ENCODE measurements around the gene SH3BGRL3. TPM values are rescaled to one million over a fixed set of nuclear protein-coding genes. Genes with fewer than 3 reads are reported as not detected.
"Not testable (repeated sequence)": the region's sequence is repeated elsewhere in the genome, so short reads cannot be mapped to it uniquely, and the experiment has no call there.

The SH3BGRL3 gene
- 804 TPM for polyA plus RNA-seq (2013, experiment 1 of 2; ENCODE audit: insufficient read length)
- polyA plus RNA-seq (2013, experiment 2 of 2; ENCODE audit: insufficient read length) = 802 TPM

DNA sequence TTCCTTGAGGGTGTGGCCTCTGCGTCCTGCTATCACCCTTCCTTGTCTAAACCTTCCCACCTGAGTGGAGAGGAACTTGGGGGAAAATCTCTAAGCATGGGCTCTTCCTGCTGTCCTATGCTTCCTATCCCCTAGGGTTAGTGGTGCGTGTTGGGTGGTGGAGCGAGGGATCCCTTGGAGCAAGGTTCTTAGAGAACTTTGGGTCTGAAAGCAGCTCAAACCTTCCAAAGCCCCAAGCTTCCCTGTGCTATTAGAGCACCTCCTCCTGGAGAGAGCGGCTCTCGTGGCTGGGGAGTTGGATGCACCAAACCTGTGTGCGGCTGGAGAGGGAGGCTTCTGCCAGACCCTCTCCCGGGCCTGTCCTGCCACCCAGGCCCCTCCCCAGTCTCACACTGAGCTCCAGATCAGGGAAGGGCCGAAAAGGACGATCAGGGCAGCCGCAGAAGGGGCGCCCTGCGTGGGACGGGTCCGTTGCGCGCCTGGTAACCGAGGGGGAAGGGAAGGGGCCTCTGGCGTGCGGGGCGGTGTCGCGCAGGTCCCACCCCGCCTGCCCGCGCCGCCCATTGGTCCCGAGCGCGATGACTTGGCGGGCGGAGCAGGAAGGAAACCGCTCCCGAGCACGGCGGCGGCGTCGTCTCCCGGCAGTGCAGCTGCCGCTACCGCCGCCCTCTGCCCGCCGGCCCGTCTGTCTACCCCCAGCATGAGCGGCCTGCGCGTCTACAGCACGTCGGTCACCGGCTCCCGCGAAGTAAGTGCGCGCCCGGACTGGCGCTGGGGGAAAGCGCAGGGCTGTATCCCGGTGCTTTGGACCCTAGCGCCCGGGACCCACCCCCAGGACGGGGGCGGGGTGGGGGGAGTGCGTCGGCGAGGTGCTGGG lies at the start of gene SH3BGRL3:
Gene SH3BGRL3, plus strand, starts transcription at position 631 of the 877 bp plus-strand sequence. Its CDS starts 70 bp downstream, at position 701.
- DNase-seq = peak; percentile 84

DNA sequence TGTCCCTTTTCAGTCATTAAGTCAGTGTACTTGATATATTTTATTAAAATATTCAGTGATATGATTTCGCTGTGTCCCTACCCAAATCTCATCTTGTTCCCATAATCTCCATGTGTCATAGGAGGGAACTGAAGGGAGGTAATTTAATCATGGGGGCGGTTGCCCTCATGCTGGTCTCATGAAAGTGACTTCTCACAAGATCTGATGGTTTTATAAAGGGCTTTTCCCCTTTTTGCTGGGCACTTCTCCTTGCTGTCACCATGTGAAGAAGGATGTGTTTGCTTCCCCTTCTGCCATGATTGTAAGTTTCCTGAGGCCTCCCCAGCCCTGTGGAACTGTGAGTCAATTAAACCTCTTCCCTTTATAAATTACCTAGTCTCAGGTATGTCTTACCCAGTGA lies 49.2 kb upstream of the SH3BGRL3 start:
- not testable (repeated sequence) for DNase-seq

DNA sequence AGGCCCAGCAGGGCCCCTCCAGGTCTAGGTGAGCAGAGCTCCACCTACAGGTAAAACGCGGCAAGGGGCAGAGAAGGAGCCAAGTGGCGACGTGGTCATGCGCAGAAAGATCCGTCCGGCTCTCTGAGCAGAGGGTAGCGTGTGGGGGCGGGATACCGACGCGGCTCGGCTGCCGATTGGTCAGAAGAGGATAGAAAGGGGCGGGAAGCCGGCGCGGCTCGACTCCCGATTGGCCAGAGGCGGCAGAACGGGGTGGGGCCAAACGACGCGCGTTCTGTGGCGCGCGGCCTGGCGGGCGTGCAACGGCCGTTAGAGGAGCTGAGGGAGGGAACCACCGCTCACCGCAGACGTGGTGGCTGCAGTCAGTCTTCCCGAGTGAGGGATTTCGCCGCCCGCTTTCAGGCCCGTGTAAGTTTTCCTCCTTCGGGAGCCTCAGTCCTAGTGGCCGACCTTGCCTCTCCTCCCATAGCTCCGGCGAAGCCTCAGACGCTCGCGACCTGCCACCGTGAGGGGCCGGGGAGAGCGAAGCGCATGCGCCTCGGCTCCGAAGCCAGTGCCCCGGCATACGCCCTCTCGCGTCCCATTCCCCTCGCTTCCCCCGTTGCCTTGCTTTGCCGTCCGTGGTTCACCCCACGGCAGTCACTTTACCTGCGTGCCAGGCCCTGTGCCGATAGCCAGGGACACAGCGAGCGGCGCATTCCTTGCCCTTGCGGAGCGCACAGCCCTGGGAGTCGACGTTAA lies 45.8 kb upstream of the SH3BGRL3 start, which contains the start of gene CEP85:
Gene CEP85, plus strand, starts transcription at position 298 of the 741 bp plus-strand sequence. CDS start 5,584 bp downstream, outside the sequence.
- DNase-seq = peak; percentile 97

DNA sequence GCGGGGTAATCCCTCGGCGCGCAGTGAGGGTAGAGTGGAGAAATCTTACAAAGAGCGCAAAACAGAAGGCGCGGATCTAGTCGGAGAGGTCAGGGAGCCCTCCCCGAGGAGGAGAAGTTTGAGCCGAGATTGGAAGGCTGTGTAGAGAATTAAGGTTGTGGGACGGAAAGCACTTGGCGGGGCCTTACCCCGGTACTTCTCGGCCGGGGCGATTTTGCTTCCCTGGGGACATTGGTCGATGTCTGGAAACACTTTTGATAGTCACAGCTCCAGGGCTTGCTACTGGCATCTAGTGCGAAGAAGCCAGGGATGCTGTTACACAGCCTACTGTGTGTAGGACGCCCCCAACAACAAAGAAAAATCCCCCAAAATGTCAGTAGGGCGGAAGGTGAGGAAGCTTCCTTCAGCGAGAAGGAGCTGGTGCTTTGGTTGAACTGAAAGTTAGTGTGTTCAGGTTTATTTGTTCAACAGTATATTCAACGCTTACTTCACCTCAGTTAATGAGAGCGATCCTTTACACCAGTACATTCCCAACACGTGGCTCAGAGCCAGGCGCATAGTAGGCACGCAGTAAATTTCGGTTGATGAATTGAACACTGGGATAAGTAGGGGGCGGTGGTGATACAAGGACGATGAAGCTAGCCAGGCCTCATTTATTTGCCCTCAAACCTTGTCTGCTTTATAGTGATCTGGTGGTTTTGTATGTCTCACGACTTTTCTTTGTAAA lies 45.1 kb upstream of the SH3BGRL3 start:
- DNase-seq = peak; percentile 33

DNA sequence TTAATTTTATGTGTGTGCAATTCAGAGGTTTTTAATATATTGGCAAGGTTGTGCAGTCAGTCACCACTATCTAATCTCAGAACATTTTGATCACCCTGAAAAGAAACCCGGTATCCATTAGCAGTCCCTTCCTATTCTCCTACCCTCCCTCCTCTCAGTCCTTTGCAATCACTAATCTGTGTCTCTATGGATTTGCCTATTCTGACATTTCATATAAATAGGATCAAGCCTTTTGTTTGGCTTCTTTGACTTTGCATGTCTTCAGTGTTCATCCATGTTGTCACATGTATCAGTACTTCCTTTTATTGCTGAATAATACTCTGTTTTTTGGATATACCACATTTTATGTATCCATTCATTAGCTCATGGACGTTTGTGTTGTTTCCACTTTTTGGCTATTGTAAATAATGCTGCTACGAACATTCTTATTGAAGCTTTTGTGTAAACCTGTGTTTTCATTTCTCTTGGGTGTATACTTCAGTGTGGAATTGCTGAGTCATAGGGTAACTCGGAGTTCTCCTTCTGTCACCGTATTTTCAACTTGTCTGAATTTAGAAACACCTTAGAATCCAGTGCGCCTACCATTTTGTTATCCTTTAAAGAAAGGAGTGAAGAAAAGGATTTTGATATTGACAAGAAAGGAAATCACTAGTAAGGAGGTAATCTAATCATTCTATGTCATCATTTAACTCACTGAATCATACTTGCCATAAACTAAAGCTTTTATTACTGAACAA lies 42.5 kb upstream of the SH3BGRL3 start:
- DNase-seq = no peak

DNA sequence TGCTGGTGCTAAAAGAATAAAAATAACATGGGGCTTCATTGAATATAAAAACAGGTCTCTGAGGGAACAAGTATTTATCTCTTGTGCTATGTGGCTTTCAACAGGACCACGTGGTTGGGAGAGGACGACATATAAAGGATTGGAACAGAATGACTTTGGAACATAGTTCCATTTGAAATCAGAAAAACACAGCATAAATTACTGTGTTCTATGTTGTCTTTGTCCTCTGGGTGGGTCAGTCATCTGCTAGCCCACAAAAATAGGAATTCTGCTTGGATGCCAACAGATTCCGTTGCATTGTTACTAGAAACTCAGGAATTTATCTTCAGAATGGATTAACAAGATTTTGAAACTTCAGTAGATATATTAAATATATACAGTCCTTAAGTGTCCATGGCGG lies 40.0 kb upstream of the SH3BGRL3 start:
- DNase-seq = peak; percentile 20

DNA sequence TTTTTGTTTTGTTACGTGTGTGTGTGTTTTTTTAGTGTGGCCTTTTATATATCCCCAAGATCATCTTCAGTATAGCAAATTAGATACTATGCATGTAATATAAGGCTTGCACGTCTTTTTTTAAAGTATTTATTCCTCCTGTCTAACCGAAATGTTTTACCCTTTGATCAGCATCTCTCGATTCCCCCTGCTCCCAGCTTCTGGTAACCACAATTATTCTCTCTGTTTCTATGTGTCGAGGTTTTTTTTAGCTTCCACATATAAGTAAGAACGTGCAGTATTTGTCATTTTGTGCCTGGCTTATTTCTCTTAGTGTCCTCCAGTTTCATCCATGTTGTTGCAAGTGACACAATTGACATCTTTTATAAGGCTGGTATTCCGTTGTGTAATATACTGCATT lies 27.2 kb upstream of the SH3BGRL3 start:
- no peak for DNase-seq

DNA sequence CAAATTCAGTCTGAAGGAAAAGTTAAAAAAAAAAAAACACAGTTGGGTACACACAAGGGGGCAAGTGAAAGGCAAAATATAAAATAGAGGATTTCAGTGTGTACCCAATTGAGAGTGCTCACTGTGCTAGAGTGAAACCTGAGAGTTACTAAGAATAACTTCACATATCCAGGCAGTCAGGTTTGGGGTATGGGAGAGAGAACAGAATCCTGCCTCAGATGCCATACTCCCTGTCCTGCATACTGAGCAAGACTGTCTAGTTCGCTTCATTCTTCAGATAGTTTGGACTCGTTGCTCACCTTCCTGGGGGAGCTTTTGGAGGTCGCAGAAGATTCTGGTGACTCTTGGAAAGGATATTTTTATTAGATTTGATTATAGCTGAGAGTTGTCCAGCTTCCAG lies 25.5 kb upstream of the SH3BGRL3 start:
- DNase-seq = no peak

DNA sequence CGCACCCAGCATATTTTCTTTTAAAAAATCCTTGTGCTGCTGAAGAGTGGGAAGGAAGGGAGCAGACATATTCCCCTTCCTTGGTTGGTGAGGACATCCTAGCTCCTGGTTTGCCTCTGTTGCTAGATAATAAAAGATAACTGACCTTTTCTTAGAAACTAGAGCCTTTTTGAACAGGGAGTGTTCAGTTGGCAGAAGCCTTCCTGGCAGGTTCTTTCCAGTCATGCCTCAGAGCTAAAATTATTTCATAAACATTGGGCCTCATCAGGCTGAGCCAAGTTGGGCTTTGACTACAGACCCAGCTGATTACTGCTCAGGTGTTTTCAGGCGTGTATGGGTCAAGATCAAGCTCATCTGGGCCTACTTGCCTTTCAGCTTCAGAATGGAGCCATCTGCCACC lies 22.7 kb upstream of the SH3BGRL3 start:
- no peak for DNase-seq

DNA sequence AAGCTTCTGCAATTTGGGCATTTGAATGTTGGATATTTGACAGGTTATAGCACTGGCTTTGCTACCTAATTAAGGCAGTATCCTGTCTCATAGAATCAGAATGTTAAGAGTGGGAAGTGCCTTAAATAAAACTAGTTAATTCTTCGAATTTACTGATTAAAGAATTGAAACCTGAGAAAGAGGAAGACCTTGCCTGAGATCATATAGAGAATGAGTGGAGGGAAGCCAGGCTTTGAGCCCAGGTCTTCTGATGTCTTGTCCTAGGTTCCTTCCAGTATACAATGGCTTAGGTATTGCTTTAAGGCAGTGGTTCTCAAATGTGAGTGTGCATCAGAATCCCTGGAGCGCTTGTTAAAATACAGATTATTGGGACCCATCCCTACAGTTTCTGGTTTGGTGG lies 20.9 kb upstream of the SH3BGRL3 start:
- no peak for DNase-seq

DNA sequence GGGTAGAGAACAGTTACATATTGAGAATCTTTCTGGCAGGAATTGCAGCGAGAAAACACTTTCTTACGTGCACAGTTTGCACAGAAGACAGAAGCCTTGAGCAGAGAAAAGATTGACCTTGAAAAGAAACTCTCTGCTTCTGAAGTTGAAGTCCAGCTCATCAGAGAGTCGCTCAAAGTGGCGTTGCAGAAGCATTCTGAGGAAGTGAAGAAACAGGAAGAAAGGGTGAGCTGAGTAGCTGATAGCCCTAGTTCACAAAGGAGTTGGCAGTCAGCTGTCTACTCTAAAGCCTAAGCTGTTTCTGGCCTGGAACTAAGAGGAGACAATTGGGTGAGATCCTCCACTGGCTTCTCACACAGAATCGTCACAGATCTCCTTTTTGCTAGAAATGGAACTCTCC lies 20.3 kb upstream of the SH3BGRL3 start:
- DNase-seq = no peak

DNA sequence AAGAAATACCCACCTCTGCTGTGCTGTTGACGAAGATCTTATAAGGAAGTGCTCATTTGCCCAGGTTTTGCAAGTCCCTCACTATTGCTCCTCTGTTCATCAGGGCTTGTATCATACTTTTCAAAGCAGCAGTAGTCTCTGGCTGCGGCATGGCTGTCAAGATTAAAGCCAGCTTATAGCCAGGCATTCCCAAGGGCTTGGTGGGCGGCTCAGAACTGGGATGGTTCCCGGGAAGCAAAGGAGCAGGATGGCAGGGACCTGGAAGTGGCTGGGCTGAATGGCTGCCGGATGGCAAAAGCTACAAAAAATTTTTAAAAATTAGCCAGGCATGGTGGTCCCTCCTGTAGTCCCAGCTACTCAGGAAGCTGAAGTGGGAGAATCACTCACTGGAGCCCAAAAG lies 16.7 kb upstream of the SH3BGRL3 start:
- DNase-seq = no peak

DNA sequence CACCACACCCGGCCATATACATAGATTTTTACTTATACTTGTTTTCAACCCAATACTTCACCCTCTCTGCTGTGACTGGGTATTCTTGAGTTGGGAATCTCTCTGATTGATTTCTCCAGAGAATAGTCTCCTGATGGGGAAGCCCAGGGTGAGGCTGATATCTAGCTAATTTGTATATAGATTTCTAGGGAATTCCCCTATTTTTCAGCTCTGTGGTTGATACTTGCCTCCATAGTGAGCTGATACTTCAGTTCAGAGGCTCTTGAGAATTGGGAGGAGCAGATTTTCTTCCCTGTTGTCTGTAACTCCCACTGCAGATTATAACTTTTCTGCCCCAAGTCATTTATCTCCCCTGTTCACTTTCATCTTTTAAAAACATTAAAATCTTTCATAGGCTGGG lies 14.5 kb upstream of the SH3BGRL3 start:
- no peak for DNase-seq

DNA sequence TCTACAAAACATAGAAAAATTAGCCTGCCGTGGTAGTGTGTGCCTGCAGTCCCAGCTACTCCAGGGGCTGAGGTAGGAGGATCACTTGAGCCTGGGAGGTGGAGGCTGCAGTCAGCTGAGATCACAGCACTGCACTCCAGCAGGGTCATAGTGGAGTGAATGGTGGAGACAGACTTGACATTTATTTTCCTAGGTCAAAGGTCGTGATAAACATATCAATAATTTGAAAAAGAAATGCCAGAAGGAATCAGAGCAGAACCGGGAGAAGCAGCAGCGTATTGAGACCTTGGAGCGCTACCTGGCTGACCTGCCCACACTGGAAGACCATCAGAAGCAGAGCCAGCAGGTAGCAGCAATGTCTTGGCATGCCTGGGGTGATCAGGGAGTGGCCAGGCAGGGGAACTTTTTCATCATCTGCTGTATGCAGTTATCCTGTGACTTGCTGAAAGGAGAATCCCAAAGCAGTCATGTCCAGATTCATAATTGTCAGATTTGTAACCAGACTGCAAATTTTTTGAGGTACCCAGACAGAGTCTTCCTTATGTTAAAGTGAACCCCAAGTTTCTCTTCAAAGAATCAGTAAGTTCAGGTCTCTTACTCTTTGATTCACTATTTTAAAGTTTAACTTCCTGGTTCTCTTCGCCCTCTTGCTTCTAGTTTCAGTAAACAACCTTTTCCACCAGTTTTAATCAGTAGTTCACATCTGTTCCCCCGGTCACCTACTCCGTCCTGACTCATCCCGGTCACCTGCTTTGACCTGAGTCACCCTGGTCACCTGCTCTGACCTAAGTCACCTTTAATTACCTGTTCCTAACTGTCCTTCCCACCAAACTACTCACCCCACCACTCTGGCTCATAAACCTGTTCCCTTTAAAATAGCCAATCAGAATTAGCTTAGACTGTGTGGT lies 11.3 kb upstream of the SH3BGRL3 start:
- no peak for DNase-seq

DNA sequence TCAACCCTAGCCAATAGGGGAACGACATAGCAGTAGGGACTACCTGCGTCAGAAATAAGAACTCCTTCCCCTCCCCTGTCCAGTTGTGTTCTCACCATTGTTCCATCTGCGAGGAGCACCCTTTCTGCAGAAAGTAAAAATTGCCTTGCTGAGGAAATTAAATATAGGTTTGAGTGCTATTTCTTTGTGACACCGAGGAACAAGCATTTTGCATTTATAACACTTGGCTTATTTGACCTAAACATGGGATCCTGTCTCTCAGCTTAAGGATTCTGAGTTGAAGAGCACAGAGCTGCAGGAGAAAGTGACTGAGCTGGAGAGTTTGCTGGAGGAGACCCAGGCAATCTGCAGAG lies 10.7 kb upstream of the SH3BGRL3 start:
- DNase-seq = no peak

DNA sequence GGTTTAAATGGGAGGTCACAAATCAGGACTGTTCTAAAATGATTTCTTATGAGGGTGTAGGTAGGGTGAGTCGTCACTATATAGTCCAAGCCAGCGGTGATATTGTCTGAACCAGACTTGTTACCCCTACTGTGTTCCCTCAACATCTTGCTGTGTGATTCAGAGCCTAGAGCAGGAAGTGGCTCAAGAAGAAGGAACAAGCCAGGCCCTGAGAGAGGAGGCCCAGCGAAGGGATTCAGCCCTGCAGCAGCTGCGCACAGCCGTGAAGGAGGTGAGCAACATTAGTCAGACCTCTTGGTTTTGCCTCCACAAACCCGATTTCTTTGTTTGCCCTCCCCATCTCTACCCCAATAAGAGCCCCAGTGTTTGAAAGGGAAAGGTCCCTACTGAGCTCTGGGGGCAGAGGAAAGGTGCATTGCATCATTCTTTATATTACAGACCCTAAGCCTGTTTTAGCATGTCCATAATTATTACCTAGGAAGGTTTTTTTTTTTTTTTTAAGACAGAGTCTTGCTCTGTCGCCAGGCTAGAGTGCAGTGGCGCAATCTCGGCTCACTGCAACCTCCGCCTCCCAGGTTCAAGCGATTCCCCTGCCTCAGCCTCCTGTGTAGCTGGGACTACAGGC lies 5.0 kb upstream of the SH3BGRL3 start:
- DNase-seq = no peak

DNA sequence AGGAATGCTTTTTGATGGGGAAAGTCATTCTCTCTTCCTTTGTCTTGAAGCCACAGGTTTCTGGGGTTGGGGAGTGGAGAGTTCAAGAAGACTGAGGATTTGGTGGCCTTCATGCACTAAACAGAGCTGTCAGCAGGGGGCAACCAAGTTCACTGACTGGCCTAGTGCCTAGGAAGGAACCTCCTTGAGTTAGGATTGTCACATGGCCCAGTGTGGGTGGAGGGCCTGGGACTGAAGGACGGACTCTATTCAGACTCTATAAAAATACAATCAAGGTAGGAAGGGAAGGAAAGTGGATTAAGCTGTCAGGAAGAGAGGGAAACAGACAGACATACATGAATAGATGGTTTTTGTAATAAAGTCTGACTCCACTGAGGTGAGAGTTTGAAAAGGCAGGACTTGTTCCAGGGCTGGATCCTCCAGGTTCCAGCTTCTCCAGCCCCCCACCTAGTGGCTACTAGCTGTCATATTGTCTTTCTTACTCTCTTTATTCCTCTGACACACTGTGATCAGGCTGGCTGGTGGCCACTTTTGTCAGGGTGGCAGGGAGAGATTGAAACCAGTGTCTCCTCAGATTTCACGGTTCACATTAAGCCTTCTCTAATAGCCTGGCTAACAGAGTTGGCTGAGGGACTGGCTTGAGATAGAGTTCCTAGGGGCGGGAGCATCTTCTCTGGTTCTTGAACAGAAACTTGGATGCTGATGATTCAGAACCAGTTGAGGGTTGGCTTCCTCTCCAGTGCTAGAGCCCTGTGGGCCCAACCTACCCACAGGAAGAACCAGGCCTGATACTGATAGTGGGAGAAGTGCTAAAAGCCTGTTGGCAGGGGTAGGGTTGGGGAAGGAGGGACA lies 4.1 kb upstream of the SH3BGRL3 start:
- DNase-seq = peak; percentile 92

DNA sequence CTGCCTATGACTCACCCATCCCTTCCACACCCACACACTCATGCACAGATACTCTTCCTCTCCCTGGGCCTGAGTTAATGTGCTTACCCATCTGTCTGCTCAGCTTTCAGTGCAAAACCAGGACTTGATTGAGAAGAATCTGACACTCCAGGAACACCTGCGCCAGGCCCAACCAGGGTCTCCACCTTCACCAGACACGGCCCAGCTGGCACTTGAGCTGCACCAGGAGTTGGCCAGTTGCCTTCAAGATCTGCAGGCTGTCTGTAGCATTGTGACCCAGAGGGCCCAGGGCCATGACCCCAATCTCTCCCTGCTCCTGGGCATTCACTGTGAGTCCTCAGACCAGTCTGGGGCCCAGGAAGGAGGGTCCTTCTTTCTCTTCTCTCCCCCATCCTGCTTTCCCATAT lies 3.5 kb upstream of the SH3BGRL3 start:
- no peak for DNase-seq

DNA sequence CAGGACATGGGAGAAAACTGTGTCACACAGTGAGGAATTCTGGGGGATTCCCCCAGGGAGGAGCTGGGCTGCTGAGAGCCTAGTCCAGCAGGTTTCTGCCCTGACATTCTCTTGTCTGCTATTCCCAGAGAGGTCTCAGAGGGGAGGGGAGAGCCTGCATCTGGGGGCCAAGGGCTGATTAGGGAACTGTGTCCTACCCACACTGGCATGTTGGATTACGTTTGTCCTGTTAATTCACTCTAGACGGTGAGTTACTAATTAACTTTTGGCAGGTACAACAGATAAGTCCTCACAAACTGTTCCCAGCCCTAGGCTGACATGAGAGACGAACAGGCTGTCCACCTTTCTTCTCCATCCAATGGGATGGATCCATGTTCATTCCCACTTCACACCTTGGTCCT lies 2.6 kb upstream of the SH3BGRL3 start:
- DNase-seq = no peak

DNA sequence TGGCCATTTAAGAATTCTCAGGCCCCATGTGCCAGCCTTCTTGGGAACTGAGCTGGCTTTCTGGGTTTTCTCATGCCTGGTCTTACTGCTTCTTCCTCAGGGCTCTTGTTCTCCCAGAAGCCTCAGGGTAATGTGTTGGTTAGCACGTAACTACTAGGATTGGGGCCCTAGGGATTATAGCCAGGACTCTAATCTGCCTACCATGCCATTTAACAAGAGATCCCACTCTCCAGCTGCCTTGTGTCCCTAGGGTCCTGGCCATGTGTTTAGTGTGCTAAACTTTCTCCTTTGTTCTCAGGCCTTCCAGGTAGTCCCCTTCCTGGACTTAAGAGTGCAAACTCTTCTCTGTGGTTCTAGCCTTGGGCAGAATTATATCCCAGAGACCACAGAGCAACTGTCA lies 2.2 kb upstream of the SH3BGRL3 start:
- no peak for DNase-seq

Data from fibroblast of skin of abdomen (primary cell).